K562 (cell line): ENCODE data around the gene CCDC187. TPM values are rescaled to one million over a fixed set of nuclear protein-coding genes. Genes with fewer than 3 reads are reported as not detected.

ENCODE experiments used
- ATAC-seq: fragments of 200-7000 bp; cut with Tn5 transposase; 3 replicates; pipeline ENCODE4 v1.9.1; 2020; ENCODE audit warnings: moderate library complexity
- BruUV-seq: library from RNA; stranded (reverse); fragments of 400-500 nt; replicated peaks from 2 replicates; lab custom pipeline; 2021; lab: Mats Ljungman, UMichigan
- CTCF ChIA-PET: fragments of 300-600 bp; formaldehyde crosslinking; extraction: SDS; loops from one replicate; lab custom pipeline; 2021; ENCODE audit warnings: low intra/inter-chr PET ratio; lab: Yijun Ruan, JAX
- POLR2A ChIA-PET: fragments of 300-600, 350-650 bp; sonication (Branson Sonifier 250); formaldehyde crosslinking; extraction: SDS; loops from one replicate; lab custom pipeline; 2021; ENCODE audit warnings: antibody characterized with exemption, inconsistent platforms; lab: Yijun Ruan, JAX
- DNase-seq, 4 experiments: peaks; one replicate each; pipeline versions ENCODE4 v3.0.0 to v3.0.0-alpha.2; 2011 to 2018; ENCODE audit warnings: low spot score in 3 of 4, mixed read lengths in 3 of 4; ENCODE audit errors: extremely low read depth in 1 of 4
- FAIRE-seq: peaks from 2 replicates; lab custom pipeline; 2011; peaks lifted over from hg19 to GRCh38; lab: Jason Lieb, UNC
- H2AFZ ChIP-seq: 2 replicates; pipeline ENCODE4 v1.6.0; 2011; ENCODE audit warnings: low read depth, low read length, control low read depth, inconsistent platforms
- H3K27ac ChIP-seq: fragments of 200-600 bp; 3 replicates; pipeline ENCODE4 v1.8.0; 2011; ENCODE audit warnings: low read depth, mild to moderate bottlenecking, control low read depth, inconsistent platforms, low read length, moderate library complexity, mixed read lengths; ENCODE audit errors: extremely low read depth
- H3K27me3 ChIP-seq, 2 experiments: fragments of 300-600 bp in 1 of 2; 2 replicates in 1 of 2; 3 replicates in 1 of 2; pipeline versions ENCODE4 v1.6.0 to v1.8.0; 2011; ENCODE audit warnings: inconsistent platforms in 2 of 2, low read length in 2 of 2, mild to moderate bottlenecking in 1 of 2, mixed read lengths in 1 of 2, moderate library complexity in 1 of 2; ENCODE audit not compliant: control insufficient read depth in 2 of 2, insufficient read depth in 2 of 2
- H3K36me3 ChIP-seq: fragments of 300-600 bp; 3 replicates; pipeline ENCODE4 v1.8.0; 2011; ENCODE audit warnings: mild to moderate bottlenecking, low read length, inconsistent platforms; ENCODE audit not compliant: control insufficient read depth, insufficient read depth
- H3K4me1 ChIP-seq, 2 experiments: fragments of 200-600 bp in 1 of 2; replicated peaks in 1 of 2; 2 replicates in 1 of 2; 3 replicates in 1 of 2; pipeline versions ENCODE4 v1.5.1 to v1.8.0; 2011; ENCODE audit warnings: inconsistent platforms in 2 of 2, low read length in 2 of 2, mild to moderate bottlenecking in 1 of 2, mixed read lengths in 1 of 2, moderate library complexity in 1 of 2; ENCODE audit not compliant: control insufficient read depth in 2 of 2, insufficient read depth in 2 of 2
- H3K4me2 ChIP-seq: 2 replicates; pipeline ENCODE4 v1.6.1; 2011; ENCODE audit warnings: low read length, control low read depth, inconsistent platforms, mixed read lengths; ENCODE audit not compliant: insufficient read depth
- H3K4me3 ChIP-seq: fragments of 200-600 bp; sonication (generic), shearing (Covaris generic); 2 replicates; pipeline ENCODE4 v1.5.1; 2016; ENCODE audit warnings: control low read depth, inconsistent platforms
- H3K79me2 ChIP-seq: fragments of 200-600 bp; 3 replicates; pipeline ENCODE4 v1.8.0; 2011; ENCODE audit warnings: low read length, inconsistent platforms; ENCODE audit not compliant: control insufficient read depth, insufficient read depth
- H3K9ac ChIP-seq, 2 experiments: 2 replicates each; pipeline versions ENCODE4 v1.6.0 to v1.6.1; 2011; ENCODE audit warnings: low read depth in 2 of 2, low read length in 2 of 2, control low read depth in 1 of 2, inconsistent platforms in 1 of 2, mild to moderate bottlenecking in 1 of 2, mixed read lengths in 1 of 2; ENCODE audit not compliant: insufficient read depth in 1 of 2
- H3K9me1 ChIP-seq: one replicate; pipeline ENCODE4 v1.6.0; 2011; ENCODE audit warnings: inconsistent platforms, mild to moderate bottlenecking, low read length, moderate library complexity; ENCODE audit not compliant: control insufficient read depth, insufficient read depth
- H3K9me3 ChIP-seq: replicated peaks from 2 replicates; pipeline ENCODE4 v1.5.1; 2011; ENCODE audit warnings: low read depth, low read length, inconsistent platforms; ENCODE audit not compliant: control insufficient read depth, insufficient read depth
- H4K20me1 ChIP-seq: replicated peaks from 2 replicates; pipeline ENCODE4 v1.6.1; 2011; ENCODE audit warnings: low read length, inconsistent platforms, mixed read lengths; ENCODE audit not compliant: control insufficient read depth, insufficient read depth
- POLR2G ChIP-seq: fragments of 200-400 bp; formaldehyde crosslinking; IDR thresholded peaks from 2 replicates; pipeline ENCODE4 v1.6.1; 2017; ENCODE audit warnings: low read depth, mild to moderate bottlenecking, antibody characterized with exemption, low read length, moderate library complexity
- WGBS: fragments of 100-300 bp; shearing (Covaris generic); methylation state at CpG from one replicate; pipeline ENCODE4 v1.1.6; 2016; ENCODE audit warnings: low coverage, mixed read lengths; ENCODE audit not compliant: insufficient coverage; ENCODE audit errors: missing lambda C conversion rate; 5-methylcytosine and 5-hydroxymethylcytosine counted together
- in situ Hi-C: fragments of 300-500 bp; cut with MboI; formaldehyde crosslinking; loops from 4 replicates; pipeline ENCODE4 v1.15.0; 2018; ENCODE audit warnings: inconsistent platforms, mixed read lengths
- intact Hi-C: fragments of 100-400 bp; cut with micrococcal nuclease; formaldehyde crosslinking; loops from 2 replicates; pipeline ENCODE4 v1.14.2; 2022
- polyA plus RNA-seq, 8 experiments: library from polyadenylated mRNA; depleted of rRNA in 4 of 8; stranded (reverse) in 5 of 8; unstranded in 3 of 8; fragments of >200 nt; fragmentation: Nextera tagmentation in 2 of 8; fragmentation: Illumina TruSeq in 1 of 8; extraction: Ambion mirVana in 2 of 8; extraction: Trizol in 1 of 8; gene quantifications; 2 replicates each; pipeline versions ENCODE4 v1.2.1 to v1.2.3, GENCODE V29; 2011 to 2014; ENCODE audit warnings: inconsistent platforms in 1 of 8, missing spikeins in 1 of 8
- total RNA-seq, 7 experiments: library from RNA; depleted of rRNA in 6 of 7; stranded (reverse); fragments of >200 nt in 6 of 7; fragmentation: Illumina TruSeq in 2 of 7; extraction: Trizol in 2 of 7; gene quantifications; 2 replicates each; pipeline versions ENCODE4 v1.2.1 to v1.2.3, GENCODE V29; 2011 to 2021; ENCODE audit warnings: low replicate concordance in 1 of 7
- TF ChIP-seq, protein P1 (sequence below): fragments of 450-650 bp; IDR thresholded peaks from 2 replicates; pipeline ENCODE4 v1.7.1; 2018; ENCODE audit warnings: mild to moderate bottlenecking, low read depth; ENCODE audit not compliant: partially characterized antibody

The CCDC187 gene
- total and polyA plus RNA-seq, 9 of the 15 experiments (the other 6 are each of a cell fraction or from before 2014, with no cell fraction given), result not detected

DNA sequence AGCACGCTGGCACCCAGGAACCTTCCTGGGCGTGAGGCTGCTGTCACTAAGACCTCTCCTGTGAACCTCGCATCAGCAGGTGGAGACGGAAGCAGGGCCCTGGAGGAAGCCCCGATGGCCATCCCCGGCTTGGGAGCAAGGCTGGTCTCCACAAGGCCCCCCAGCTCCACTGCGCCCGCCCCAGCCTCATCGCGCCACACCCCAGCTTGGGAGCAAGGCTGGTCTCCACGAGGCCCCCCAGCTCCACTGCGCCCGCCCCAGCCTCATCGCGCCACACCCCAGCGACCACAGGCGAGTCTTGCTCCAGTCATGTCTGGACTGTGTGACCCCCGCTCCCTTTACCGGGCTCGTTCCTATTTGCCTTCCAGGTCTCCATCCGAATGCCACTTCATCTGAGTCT is 69.3 kb downstream of the CCDC187 start:
- Histone ChIP-seq H3K4me1 (peaks cover 41 to 76% of the 10 kb centered on the region in 2 experiments), H3K9me3 (no peaks in the 10 kb centered on the region), H3K27me3 (no peaks in the 10 kb centered on the region), H3K9me1 (peaks cover 18% of the 10 kb centered on the region), H3K4me2 (no peak overlapping the region), H3K27ac (no peak overlapping the region), H4K20me1 (peaks cover 44% of the 10 kb centered on the region), H3K4me3 (no peak overlapping the region), H3K79me2 (peaks cover 83% of the 10 kb centered on the region), H2AFZ (no peak overlapping the region), H3K9ac (0 out of 4 replicates have a peak overlapping the region, but pooled peaks of 1 of the 2 experiments have one; percentile 13), H3K36me3 (peaks cover 66% of the 10 kb centered on the region)
- WGBS, result 95% methylated on average over 21 of the region's 21 CpGs
- in situ Hi-C loops, result no loop called here
- intact Hi-C loops, result no loop called here
- FAIRE-seq (no peak), ATAC-seq (no peak), DNase-seq (no peak)
- ChIA-PET POLR2A (interaction anchor here (0.6 to 1.1 kb wide), 3 partner anchors 11 to 290 kb away, joined by 3 to 4 read pairs (median 4); partner anchors contain the start of gene QSOX2), CTCF (no interaction called here)
- TF ChIP-seq, protein P1, sequence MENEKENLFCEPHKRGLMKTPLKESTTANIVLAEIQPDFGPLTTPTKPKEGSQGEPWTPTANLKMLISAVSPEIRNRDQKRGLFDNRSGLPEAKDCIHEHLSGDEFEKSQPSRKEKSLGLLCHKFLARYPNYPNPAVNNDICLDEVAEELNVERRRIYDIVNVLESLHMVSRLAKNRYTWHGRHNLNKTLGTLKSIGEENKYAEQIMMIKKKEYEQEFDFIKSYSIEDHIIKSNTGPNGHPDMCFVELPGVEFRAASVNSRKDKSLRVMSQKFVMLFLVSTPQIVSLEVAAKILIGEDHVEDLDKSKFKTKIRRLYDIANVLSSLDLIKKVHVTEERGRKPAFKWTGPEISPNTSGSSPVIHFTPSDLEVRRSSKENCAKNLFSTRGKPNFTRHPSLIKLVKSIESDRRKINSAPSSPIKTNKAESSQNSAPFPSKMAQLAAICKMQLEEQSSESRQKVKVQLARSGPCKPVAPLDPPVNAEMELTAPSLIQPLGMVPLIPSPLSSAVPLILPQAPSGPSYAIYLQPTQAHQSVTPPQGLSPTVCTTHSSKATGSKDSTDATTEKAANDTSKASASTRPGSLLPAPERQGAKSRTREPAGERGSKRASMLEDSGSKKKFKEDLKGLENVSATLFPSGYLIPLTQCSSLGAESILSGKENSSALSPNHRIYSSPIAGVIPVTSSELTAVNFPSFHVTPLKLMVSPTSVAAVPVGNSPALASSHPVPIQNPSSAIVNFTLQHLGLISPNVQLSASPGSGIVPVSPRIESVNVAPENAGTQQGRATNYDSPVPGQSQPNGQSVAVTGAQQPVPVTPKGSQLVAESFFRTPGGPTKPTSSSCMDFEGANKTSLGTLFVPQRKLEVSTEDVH, result no peak
- peak; percentile 40; the same call in 1 of the 2 replicates for TF ChIP-seq POLR2G
- no TSS peak for BruUV-seq
